HL-60 (cell line): ENCODE data around the gene POLG.

Experiments
- DNase-seq, 2 experiments: peaks; one replicate each; pipeline ENCODE4 v3.0.0-alpha.2; 2010 to 2020; ENCODE audit warnings: low read depth in 1 of 2, low spot score in 1 of 2
- H3K27ac ChIP-seq: fragments of 250-450 bp; sonication (Bioruptor Pico); replicated peaks from 2 replicates; pipeline ENCODE4 v1.5.1; 2020; ENCODE audit warnings: mild to moderate bottlenecking, moderate library complexity
- H3K27me3 ChIP-seq: fragments of 250-450 bp; sonication (Bioruptor Pico); 2 replicates; pipeline ENCODE4 v1.5.1; 2021; ENCODE audit warnings: mild to moderate bottlenecking, moderate library complexity; ENCODE audit not compliant: insufficient read depth, poor library complexity, severe bottlenecking
- H3K4me3 ChIP-seq: replicated peaks from 2 replicates; pipeline ENCODE4 v1.5.1; 2011; ENCODE audit warnings: mild to moderate bottlenecking, control low read depth, low read length; ENCODE audit not compliant: insufficient read depth
- CTCF ChIP-seq: IDR thresholded peaks from one replicate; pipeline ENCODE4 v1.5.1; 2011; ENCODE audit warnings: low read length, control low read depth, inconsistent platforms; ENCODE audit not compliant: insufficient read depth
- GABPA ChIP-seq: IDR thresholded peaks from 2 replicates; pipeline ENCODE4 v1.6.1; 2012; ENCODE audit warnings: low read depth
- POLR2AphosphoS5 ChIP-seq: IDR thresholded peaks from 2 replicates; pipeline ENCODE4 v1.6.1; 2012; ENCODE audit warnings: low read depth
- SPI1 ChIP-seq: IDR thresholded peaks from 2 replicates; pipeline ENCODE4 v1.6.1; 2012; ENCODE audit warnings: low read depth, mild to moderate bottlenecking, borderline replicate concordance
- TF ChIP-seq, protein P1 (sequence below): IDR thresholded peaks from 2 replicates; pipeline ENCODE4 v1.6.1; 2012; ENCODE audit warnings: low read depth; ENCODE audit not compliant: insufficient replicate concordance

The POLG gene

DNA sequence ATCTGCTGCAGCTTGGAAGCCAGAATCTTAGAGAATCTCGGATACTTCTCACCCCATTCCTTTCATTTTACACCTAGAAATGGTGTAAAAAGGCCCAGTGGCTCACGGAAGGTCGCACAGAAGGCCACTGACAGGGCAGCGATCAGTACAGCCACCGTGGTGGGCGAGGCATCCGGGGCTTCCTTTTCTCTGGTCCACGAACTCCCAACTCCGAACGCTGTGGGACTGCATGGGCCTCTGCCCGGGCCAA, 36.3 kb upstream of the POLG start:
- no peak for DNase-seq
- peaks cover 65% of the 10 kb centered on the region for H3K27me3 ChIP-seq
- no peak overlapping the region for H3K27ac ChIP-seq
- H3K4me3 ChIP-seq, result no peak overlapping the region
- TF ChIP-seq GABPA (no peak), CTCF (no peak), SPI1 (no peak), POLR2AphosphoS5 (no peak)
- TF ChIP-seq, protein P1, sequence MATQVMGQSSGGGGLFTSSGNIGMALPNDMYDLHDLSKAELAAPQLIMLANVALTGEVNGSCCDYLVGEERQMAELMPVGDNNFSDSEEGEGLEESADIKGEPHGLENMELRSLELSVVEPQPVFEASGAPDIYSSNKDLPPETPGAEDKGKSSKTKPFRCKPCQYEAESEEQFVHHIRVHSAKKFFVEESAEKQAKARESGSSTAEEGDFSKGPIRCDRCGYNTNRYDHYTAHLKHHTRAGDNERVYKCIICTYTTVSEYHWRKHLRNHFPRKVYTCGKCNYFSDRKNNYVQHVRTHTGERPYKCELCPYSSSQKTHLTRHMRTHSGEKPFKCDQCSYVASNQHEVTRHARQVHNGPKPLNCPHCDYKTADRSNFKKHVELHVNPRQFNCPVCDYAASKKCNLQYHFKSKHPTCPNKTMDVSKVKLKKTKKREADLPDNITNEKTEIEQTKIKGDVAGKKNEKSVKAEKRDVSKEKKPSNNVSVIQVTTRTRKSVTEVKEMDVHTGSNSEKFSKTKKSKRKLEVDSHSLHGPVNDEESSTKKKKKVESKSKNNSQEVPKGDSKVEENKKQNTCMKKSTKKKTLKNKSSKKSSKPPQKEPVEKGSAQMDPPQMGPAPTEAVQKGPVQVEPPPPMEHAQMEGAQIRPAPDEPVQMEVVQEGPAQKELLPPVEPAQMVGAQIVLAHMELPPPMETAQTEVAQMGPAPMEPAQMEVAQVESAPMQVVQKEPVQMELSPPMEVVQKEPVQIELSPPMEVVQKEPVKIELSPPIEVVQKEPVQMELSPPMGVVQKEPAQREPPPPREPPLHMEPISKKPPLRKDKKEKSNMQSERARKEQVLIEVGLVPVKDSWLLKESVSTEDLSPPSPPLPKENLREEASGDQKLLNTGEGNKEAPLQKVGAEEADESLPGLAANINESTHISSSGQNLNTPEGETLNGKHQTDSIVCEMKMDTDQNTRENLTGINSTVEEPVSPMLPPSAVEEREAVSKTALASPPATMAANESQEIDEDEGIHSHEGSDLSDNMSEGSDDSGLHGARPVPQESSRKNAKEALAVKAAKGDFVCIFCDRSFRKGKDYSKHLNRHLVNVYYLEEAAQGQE, result no peak

GRCh38 chr15:89370120-89370977, 35.7 kb upstream of the POLG start:
- H3K27ac ChIP-seq, result no peak overlapping the region
- DNase-seq, result peak; percentile 81 to 83
- no peak overlapping the region for H3K4me3 ChIP-seq
- no peak for TF ChIP-seq CTCF
- 0 out of 2 replicates have a peak, but pooled peaks have one; percentile 9 for TF ChIP-seq GABPA
- TF ChIP-seq SPI1, result peak; percentile 43; the same call in 1 of the 2 replicates
- TF ChIP-seq POLR2AphosphoS5, result peak; percentile 55; the same call in 1 of the 2 replicates
- TF ChIP-seq, protein P1, result no peak
- H3K27me3 ChIP-seq, result peaks cover 65% of the 10 kb centered on the region

GRCh38 chr15:89369341-89369947, 34.8 kb upstream of the POLG start:
- no peak for TF ChIP-seq SPI1
- TF ChIP-seq CTCF, result no peak
- TF ChIP-seq, protein P1, result no peak
- TF ChIP-seq GABPA, result no peak
- TF ChIP-seq POLR2AphosphoS5, result no peak
- no peak overlapping the region for H3K27ac ChIP-seq
- peaks cover 65% of the 10 kb centered on the region for H3K27me3 ChIP-seq
- H3K4me3 ChIP-seq, result no peak overlapping the region
- DNase-seq, result no peak
